HG03378 (cell line): Measurements from ENCODE around the gene SEMA4D.
A peak's percentile ranks its signal among the peaks of the same experiment; 100 is the strongest.

ENCODE experiments used
- ATAC-seq: cut with Tn5 transposase; IDR thresholded peaks from one replicate; pipeline ENCODE4 v1.9.1; 2021; ENCODE audit warnings: mild to moderate bottlenecking, moderate library complexity; ENCODE audit not compliant: unreplicated experiment

Gene SEMA4D

GRCh38 chr9:89501311-89501898 is 3.5 kb upstream of the SEMA4D start:
- ATAC-seq, result no peak

DNA sequence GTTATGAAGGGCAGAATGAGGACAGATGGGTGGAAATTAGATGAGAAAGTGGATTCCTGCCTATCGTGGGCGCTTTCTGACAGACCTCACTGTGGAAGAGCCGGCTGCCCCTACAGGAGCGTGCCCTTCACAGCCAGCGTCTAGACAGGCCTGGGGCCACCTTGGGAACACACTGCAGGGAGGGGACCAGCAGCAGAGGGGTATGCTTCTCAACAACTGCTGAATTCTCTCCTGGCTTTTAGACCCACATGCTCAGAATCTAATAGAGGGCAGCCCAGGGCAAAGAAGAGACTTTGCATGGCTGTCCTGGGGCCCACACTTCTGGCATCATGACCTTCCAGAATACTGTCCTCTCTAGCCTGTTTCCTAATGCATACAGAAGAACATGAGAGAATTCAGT is 2.1 kb upstream of the SEMA4D start:
- no peak for ATAC-seq

GRCh38 chr9:89498852-89499480 is 1.1 kb upstream of the SEMA4D start:
- peak; percentile 51 for ATAC-seq

GRCh38 chr9:89497257-89497963 is 503 bp downstream of the SEMA4D start:
- no peak for ATAC-seq

- ATAC-seq, result no peak
Measured at GRCh38 chr9:89496645-89497256, 1.2 kb downstream of the SEMA4D start.

- no peak for ATAC-seq
Measured at GRCh38 chr9:89495824-89496560, 1.9 kb downstream of the SEMA4D start.

- ATAC-seq, result no peak
Measured at GRCh38 chr9:89494199-89494598, 3.7 kb downstream of the SEMA4D start.

GRCh38 chr9:89493671-89494070 is 4.2 kb downstream of the SEMA4D start:
- ATAC-seq, result no peak

DNA sequence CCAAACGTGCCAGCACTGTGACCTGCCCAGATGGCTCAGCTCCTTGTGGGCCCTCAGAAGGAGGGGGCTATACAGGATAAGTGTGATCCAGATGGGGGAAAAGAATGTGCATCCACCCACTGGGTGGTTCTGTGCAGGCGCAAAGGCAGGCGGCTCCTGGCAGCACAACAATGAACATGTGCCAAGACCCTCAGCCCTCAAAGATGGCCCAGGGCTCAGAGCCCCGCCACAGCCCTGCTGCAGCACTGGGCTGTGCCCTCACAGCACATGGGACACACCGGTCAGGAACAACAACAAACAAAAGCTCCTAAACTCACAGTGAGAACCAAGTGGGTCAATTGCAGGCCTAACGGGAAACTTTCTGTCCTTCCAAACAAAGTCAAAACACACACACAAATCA is 4.7 kb downstream of the SEMA4D start:
- no peak for ATAC-seq

DNA sequence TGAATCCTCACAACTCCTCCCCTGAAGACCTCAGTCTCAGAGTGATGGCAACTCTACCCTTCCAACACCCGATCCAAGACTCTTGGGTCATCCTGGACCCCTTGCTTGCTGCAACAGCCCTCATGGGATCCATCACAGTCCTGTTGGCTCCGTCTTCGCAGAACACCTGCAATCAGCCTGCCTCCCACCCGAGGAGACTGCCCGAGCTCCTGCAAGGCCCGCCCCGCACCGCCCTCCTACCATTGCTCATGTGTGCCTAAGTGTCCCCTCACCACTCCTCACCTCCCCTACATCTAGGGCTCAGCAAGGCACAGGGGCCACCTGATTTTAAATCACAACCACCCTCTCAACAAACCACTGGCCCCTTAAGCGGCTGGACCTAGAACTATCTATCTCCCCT is 5.3 kb downstream of the SEMA4D start:
- no peak for ATAC-seq

DNA sequence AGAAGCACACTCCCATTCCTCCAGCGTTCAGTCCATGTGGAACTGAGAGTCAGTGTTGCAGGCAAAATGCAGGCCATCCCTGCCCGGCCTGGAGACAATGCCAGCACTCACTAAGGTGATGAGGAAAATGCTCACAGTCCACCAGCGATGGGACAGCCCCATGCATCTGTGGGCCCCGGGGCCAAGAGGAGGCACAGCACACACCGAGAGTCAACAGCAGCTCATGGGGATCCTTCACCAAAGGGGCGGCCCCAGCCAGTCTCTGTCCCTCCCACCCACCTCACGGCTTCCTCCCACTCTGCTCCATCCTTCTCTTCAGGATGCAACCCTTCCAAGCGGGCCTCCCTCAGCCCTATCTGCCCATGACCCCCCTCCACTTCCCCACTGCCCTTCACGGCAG is 6.2 kb downstream of the SEMA4D start:
- no peak for ATAC-seq

GRCh38 chr9:89489548-89490530 is 8.1 kb downstream of the SEMA4D start:
- peak; percentile 51 for ATAC-seq

- ATAC-seq, result no peak
Measured at GRCh38 chr9:89488936-89489335, 9.0 kb downstream of the SEMA4D start.

DNA sequence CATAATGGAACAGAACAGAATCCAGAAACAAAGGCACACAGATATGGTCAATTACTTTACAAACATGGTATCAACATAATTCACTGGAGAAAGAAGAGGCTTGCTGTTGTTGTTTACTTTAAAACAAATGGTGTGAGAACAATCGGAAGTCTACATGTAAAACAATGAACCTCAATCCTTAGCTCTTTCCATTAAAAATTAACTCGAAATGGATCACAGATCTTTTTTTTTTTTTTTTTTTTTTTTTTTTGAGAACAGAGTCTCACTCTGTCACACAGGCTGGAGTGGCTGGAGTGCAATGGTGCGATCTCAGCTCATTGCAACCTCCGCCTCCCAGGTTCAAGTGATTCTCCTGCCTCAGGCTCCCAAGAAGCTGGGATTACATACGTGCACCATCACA is 9.8 kb downstream of the SEMA4D start:
- no peak for ATAC-seq

DNA sequence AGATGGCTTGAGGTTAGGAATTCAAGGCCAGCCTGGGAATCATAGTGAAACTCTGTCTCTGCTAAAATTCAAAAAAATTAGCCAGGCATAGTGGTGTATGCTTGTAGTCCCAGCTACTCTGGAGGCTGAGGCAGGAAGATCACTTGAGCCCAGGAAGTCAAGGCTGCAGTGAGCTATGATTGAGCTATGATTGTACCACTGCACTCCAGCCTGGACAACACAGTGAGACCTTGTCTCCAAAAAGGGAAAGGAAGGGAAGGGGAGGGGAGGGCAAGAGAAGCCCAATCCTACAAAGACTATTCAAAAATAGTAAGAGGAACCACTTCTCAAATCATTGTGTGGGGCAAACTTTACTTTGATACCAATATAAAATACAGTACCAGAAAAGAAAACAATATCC is 11.2 kb downstream of the SEMA4D start:
- no peak for ATAC-seq

DNA sequence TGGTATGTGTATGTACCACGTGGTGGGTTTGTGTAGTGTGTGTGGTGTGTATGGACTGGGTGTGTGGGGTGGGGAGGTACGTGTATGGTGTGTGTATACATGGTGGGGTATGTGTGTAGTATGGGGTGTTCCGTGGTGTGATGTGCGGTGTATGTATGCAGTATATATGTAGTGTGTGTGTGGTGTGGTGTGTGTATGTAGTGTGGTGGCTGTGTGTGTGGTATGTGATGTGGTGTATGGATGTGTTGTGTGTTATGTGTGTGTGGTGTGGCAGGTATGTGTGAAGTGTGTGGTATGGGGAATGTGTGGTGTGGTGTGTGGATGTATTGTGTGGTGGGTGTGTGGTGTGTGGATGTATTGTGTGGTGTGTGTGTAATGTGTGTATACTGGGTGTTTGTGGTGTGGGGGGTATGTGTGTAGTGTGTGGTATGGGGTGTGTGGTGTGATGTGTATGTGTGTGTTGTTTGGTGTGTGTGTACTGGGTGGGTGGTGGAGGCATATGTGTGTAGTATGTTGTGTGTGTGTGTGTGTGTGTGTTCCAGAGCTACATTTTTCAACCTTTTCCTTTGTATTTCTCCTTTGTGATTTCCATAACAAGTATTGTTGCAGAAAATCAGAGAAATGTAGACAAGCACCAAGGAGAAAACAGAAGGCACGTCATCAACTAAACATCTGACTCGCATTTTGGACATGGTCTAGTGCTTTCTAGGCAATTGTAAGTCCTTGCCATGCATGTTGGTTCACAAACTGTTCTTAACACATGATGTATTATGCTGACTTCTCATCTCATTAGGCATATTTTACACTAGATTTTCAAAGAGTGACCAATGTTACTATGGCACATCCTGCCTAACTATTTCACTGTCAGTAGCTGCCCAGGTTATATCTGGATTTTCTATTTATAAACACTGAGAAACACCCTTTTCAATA is 13.2 kb downstream of the SEMA4D start:
- no peak for ATAC-seq

DNA sequence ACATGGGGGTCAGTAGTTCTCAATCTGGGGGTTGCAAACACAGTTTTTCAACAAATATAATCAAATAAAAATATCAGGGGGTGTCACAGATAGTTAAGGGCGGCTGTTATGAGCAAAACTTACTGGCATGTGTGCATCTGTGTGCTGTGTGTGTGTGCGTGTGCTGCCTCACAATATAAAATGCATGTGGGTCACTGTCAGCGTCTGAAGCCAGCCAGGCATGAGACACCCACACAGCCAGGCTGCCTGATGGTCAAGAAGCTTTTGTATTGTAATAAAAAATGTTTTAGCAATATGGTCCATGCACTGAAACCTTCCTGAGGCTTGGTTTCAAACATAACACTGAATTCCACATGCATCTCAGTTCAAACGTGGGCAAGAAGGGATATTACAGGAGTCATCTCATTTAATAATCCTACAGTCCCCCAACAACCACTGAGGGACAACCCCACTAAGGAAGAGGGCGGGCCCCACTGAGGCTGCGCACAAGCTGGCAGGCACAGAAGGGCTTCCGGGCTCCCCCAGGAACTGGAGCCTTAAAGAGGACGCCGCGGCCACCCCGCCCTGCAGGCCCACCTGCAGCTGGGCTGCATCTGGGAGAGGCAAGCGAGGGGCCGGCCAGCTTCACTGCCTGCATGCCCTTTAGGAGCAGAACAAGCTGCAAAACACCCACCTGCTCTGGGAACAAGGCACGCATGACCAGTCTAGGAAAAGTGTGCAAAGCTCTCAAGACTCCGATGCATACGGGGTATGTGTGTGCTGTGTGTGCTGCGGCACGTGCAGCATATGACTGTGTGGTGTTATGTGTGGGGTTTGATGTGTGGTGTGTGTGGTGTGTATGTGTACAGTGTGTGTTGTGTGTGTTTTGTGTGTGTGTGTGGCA is 14.1 kb downstream of the SEMA4D start:
- ATAC-seq, result peak; percentile 62

DNA sequence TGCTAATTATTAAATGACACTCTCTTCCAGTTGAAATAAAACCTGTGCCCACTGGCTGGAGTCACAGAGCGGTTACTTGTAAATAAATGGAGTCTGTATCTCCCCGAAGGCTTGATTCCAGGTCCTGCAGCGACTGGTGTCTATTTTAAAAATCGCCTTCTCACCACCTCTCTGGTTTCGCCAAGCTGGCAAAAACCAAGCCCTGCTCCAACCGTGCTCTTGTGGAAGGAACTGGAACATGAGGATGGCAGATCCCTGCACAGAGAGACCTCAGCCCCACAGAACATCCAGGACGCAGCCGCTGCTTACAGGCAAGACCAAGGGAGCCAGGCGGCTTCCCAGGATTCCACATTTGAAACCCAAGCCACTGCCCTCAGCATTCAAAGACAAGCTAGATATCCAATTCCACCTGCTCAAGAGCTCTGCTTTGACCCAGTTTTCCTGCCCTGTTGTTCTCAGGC is 15.0 kb downstream of the SEMA4D start:
- ATAC-seq, result no peak
